ENCODE measurements around the gene POLN.

Gene POLN

GRCh38 chr4:2079926-2080325, 162.0 kb downstream of the POLN start:
- no peak for DNase-seq (ENCODE audit: low read depth)
- no peak overlapping the region for H3K4me3 ChIP-seq (ENCODE audit: low read length)
- TF ChIP-seq CTCF (conservative IDR thresholded peaks at IDR 0.05; ENCODE audit: low read length), result no peak

- DNase-seq (ENCODE audit: low read depth), result no peak
- TF ChIP-seq CTCF (conservative IDR thresholded peaks at IDR 0.05; ENCODE audit: low read length), result no peak
- H3K4me3 ChIP-seq (ENCODE audit: low read length), result no peak overlapping the region
These were observed 162.9 kb downstream of the POLN start for GRCh38 chr4:2079006-2079405.

- no peak for TF ChIP-seq CTCF (conservative IDR thresholded peaks at IDR 0.05; ENCODE audit: low read length)
- peak; percentile 19 for DNase-seq (ENCODE audit: low read depth)
- H3K4me3 ChIP-seq (ENCODE audit: low read length), result no peak overlapping the region
These were observed 163.3 kb downstream of the POLN start for GRCh38 chr4:2078584-2078983.

- TF ChIP-seq CTCF (conservative IDR thresholded peaks at IDR 0.05; ENCODE audit: low read length), result no peak
- H3K4me3 ChIP-seq (ENCODE audit: low read length), result no peak overlapping the region
- no peak for DNase-seq (ENCODE audit: low read depth)
These were observed 164.1 kb downstream of the POLN start for GRCh38 chr4:2077537-2078460.

- no peak for TF ChIP-seq CTCF (conservative IDR thresholded peaks at IDR 0.05; ENCODE audit: low read length)
- DNase-seq (ENCODE audit: low read depth), result no peak
- no peak overlapping the region for H3K4me3 ChIP-seq (ENCODE audit: low read length)
These were observed 164.9 kb downstream of the POLN start for GRCh38 chr4:2076908-2077536.

- no peak for DNase-seq (ENCODE audit: low read depth)
- H3K4me3 ChIP-seq (ENCODE audit: low read length), result no peak overlapping the region
- TF ChIP-seq CTCF (conservative IDR thresholded peaks at IDR 0.05; ENCODE audit: low read length), result no peak
These were observed 165.7 kb downstream of the POLN start for GRCh38 chr4:2075987-2076907.

All from AG10803 (cell line).